HG03025 (cell line): ENCODE results near the gene TREH.

Source experiments
- ATAC-seq: cut with Tn5 transposase; IDR thresholded peaks from one replicate; pipeline ENCODE4 v1.9.1; 2021; ENCODE audit warnings: mild to moderate bottlenecking, moderate library complexity; ENCODE audit not compliant: unreplicated experiment, low FRiP score

The TREH gene

DNA sequence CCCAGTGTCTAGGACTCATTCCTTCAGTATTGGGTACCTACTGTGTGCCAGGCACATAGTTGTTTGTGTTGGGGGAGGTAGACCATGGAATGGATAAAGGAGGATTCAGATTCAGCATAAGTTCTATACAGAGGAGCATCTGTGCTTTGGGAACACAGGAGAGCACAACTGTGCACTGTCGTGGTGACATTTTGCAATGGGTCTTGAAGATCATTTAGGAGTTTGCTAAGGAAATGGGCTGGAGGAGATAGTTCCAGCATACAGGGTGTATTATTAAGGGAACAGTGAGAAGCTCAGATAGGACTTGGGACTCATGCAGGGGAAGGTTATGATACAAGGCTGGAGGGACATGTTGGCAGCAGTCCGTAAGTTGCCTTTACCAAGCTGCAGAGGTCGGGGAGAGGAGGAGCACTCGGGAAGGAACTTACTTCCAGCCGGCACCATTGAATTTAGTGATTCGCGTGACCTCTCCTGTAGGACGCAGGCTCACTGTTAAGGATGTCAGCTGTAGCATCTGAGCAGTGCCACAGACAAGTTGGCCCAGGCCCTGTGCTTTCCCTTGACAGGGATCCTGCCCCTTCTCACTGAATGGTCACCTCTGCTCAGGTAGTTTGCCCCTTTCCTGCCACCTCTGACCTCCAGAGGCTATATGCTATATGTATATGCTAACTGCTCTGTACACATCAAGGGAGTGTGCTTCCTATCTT, 25.6 kb downstream of the TREH start:
- ATAC-seq: no peak

DNA sequence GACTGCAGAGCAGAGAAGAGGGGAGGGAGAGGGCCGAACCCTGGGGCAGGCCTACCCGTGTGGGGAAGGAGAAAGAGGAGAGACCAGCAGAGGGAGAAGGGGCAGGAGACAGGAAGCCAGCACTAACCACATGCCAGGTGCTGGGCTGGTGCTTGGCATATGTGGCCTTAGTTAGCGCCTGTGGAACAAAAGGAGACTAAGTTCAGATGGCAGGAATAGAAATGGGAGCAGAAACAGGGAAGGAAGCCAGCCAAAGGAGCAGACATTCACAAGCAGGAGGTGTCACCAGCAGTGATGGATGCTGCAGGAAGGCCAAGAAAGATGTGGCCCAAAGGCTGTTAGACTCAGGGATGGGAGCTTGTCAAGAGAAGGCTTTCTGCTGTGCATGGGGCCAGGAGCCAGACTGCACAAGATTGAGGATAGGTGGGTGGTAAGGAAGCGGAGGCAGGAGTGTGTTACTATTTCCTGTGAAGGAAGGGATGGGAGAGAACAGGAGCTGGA, 26.7 kb downstream of the TREH start:
- no peak for ATAC-seq

DNA sequence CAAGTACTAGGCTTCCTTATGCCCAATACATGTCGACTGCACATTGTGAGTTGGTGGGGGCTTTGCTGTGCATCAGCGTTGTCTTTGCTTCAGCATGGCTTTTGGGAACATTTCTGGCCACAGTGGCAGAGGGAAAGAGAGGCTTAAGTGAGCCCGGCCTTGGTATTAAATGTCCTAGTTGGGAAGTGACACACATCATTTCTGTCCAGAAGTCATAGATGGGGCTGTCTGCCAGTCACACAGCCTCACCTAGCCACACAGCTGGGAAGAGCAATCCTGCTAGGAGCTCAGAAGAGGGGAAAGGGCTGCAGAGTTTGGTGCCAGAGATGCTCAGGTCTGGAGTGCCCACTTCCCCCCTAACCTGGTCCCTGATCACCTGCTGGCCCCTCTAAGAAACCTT, 27.6 kb downstream of the TREH start:
- ATAC-seq: no peak

DNA sequence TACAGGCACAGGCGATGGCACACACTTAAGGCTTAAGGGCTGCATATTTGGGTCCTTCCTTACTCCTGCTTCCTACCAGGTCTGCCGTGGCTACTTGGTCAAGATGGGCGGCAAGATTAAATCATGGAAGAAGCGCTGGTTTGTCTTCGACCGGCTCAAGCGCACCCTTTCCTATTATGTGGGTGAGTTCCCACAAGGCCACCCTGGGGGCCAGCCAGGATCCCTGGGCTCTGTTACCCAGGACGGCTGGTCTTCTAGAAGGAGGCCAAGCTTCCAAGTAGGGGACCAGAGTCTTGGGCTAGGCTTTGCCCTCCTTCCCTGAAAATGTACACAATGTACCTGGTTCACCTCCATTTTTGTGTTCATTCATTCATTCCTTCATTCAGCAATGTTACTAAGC, 29.1 kb downstream of the TREH start:
- no peak for ATAC-seq

DNA sequence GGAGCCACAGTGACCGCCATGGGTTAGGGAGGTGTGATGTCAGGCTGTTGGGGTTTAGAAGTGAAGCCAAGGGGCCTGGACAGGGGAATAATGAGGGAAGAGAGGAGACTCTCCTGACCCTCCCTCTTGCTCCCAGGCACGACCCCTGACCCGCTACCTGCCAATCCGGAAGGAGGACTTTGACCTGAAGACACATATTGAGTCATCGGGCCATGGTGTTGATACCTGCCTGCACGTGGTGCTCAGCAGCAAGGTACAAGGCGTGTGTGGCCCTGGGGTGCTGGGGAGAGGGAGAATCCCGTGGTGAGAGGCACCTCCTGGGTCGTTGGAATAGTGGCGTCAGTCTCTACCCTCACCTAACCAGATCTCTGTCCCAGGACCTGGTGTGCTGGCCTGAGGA, 29.5 kb downstream of the TREH start:
- no peak for ATAC-seq

DNA sequence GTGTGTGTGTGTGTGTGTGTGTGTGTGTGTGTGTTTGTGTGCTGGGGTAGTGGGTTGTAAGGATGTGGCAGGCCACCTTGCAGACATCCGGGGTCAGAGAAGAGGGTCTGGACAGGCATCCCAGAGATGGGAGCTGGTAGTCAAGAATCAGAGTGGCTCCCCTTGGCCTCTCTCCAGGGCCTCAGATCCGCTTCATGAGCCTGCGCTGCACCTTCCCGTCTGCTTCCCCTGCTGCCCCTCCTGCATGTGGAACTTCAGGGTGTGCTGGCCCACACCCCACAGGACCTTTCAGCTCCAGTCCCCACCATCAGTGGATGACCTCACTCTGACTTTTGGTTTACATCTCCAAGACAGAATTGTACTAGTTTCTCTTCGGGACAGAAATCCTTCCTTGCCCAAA, 31.2 kb downstream of the TREH start:
- no peak for ATAC-seq

DNA sequence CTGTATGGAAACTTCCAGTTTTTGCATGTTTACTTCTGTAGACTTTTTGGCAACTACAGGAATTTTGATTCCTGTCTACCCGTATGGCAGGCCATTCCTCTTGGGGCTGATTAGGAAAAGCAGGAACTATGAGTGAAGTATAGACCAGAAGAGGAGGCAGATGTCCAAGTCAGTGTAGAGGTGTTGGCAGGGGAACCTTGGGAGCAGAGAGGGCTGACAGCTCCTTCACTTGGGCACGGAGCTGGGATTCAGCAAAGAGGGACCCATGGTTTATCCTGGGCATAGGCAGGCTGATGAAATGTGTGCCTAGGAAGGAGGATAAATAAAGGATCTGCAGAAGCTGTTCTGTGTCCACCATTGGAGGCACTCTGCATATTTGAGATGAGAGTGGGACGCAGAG, 33.1 kb downstream of the TREH start:
- no peak for ATAC-seq

DNA sequence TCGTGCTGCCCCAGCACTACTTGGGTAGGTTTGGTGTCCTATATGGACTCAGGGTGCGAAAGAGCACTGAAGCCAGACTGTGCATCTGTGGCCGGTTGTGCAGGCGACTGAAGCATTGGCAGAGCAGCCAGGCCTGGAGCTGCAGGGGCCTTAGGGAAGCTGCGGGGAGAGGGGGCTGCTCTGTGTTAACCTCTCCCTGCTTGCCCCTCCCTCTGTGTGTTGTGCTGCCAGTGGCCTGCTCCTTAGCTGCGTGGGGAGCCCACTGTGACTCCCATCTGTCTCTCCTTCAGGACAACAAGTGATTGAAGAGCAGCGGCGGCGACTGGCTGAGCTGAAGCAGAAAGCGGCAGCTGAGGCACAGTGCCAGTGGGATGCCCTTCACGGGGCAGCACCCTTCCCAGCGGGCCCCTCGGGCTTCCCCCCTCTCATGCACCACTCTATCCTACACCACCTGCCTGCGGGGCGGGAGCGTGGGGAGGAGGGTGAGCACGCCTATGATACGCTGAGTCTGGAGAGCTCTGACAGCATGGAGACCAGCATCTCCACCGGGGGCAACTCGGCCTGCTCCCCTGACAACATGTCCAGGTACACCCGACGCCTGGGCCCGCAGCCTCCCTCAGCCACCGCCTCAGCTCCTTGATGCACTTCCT, 34.3 kb downstream of the TREH start:
- ATAC-seq: no peak

DNA sequence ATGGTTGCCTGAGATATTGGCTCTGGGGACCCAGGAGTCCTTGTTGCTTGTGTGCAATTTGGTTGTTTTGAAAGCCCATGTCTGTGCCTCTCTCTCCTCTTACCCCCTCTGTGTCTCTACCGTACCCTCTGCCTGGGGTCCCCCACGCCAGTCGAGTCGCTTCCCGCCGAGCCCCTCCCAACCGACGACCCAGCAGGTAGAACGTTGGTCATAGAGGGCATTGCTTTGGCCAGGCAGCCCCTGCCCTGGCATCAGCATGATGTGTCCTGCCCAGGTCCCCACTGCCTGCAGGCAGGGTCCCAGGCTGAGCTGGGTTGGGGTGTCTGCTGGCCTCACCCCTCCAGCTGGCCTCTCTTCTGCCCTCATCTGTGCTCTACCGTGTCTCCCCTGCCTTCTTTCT, 35.0 kb downstream of the TREH start:
- ATAC-seq: no peak

DNA sequence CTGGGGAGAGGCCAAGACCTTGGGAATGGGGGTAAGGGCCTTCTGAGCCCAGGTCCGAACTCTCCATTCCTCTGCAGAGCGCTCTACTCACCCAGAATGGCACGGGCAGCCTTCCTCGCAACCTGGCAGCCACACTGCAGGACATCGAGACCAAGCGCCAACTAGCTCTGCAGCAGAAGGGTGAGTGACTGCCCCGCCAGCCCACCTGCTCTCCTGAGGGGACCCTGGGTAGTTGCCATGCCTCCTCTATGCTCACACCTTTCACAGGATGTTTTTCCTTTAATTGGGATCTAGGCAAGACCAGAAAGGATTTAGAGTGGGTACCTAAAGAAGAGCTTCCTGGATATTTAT, 35.5 kb downstream of the TREH start:
- ATAC-seq: no peak

DNA sequence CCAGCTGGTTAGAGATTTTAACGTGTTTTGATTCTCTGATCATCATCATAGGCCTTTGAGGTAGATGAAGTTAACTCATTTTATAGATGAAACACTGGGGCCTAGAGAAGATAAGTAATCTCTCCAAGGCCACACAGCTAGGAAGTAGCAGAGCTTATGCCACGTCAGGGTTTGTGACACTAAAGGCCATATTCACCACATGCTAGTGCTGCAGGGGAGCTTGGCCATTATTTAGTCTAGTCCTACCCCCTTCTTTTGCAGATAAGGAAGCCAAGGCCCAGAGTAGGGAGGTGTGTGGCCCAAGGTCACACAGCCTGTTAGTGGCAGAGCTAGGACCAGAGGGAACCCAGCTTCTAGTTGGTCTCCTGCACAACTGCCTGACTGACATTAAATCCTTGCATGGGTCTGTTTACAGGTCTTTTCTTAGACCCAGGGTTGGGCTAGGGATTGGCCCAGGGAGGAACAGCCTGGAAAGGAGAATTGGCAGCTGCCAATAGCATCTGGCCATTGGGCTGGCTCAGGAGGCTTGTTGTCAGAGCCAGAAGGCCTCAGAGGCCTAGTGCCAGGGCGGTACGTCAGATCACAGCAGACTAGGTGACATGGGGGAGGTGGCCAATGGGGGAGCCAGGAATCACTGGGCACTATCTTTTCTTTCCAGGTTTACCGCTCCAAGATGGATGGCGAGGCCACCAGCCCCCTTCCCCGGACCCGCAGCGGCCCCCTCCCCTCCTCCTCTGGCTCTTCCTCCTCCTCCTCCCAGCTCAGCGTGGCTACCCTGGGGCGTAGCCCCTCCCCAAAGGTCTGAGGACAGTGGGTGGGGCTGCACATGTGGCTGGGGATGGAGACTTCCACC, 36.1 kb downstream of the TREH start:
- ATAC-seq: no peak

DNA sequence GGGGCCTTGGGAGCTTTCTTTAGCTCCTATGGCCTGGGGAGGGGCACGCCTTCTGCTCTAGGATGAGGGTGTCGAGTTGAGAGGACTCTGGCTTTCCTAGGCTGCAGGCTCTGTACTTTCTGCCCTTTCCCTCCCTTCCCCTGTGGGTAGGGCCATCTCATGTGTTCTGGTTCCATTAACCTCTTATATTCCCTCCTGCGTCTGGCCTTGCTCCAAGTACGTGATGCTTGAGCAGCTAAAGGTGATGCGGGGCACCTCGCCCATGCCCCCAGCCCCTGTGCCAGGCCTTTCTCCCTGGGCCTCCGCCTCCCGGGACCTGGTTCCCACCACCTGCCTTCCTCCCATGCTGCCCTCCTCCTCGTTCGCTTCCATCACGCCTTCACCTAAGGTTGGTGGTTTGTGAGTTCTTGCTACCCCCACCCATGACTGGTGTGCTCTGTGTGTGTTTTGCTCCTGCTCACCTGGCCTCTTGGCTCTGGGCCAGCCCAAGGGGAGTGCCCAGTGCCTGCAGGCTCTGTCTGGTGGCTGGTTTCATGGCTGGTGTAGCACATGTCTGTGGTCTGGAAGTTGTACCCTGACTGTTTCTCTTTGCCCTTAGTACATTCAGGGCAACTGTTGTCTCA, 37.9 kb downstream of the TREH start:
- no peak for ATAC-seq

DNA sequence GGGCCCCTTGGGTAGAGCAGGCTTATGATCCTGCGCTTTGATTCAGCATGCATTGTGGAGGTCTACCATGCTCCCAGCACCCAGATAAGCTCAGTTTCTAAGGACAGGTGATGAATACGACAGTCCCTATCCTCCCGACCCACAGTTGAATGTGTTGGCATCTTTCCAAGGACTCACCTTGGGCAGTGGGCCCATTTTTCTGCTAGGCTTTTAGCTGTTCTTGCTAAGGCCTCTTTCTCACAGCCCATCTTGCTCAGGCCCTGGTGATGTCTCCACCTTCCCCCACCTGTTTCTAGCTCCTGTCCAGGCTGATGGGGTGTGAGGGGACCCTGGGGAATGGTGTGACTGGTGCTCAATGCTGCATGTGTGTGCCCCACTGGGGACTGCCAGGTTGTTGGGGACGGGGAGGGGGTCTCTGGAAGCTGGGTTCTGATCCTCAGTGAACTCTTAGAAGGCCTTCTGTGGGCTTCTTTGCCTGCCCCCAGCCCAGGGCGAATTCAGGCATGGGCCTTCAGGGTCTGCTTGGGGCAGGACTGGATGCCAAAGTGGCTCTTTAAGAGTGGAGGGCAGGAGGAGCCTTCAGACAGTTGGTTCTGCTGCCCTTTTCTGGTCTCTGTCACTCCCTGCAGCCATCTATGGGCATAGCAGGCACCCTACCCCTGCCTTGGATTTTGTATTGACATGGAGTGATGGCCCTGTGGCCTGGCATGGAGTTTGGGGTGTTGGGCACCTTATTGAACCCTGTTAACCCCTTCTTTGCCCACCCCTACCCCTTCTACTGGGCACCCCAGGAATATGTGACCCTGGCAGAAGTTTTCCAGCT, 38.9 kb downstream of the TREH start:
- no peak for ATAC-seq

DNA sequence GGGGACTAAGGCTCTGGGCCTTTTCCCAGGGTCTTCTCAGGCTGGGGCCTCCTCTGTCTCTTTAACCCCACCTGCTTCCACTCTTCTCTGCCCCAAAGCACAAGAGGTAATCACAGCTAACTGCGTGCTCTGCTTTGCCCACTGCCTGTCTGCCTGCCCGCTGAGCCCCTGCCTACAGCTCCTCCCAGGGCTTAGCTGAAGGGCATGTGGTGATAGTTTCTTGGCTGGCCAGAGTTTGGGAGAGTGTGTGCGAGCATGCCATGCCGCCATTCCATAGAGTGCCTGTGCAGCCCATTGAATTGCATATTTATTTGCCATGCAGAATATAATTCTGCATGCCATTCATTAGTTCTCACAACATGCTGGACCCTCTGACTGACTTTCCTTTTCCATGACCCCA, 39.6 kb downstream of the TREH start:
- no peak for ATAC-seq

DNA sequence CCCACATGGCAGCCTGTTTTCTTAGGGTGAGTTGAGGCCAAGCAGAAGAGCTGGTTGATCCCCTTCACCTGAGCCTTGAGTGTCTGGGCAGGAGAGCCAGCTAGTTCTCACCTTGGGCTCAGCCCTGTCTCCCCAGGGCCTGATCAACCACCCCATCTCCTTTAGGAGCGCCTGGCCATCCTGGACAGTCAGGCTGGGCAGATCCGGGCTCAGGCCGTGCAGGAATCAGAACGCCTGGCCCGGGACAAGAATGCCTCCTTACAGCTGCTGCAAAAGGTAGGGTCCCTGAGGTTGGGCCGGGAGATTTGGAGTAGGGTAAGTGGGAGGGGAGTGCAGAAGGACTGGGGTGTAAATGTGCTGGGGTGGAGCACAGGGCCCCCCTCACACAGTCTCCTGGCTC, 40.7 kb downstream of the TREH start:
- no peak for ATAC-seq

DNA sequence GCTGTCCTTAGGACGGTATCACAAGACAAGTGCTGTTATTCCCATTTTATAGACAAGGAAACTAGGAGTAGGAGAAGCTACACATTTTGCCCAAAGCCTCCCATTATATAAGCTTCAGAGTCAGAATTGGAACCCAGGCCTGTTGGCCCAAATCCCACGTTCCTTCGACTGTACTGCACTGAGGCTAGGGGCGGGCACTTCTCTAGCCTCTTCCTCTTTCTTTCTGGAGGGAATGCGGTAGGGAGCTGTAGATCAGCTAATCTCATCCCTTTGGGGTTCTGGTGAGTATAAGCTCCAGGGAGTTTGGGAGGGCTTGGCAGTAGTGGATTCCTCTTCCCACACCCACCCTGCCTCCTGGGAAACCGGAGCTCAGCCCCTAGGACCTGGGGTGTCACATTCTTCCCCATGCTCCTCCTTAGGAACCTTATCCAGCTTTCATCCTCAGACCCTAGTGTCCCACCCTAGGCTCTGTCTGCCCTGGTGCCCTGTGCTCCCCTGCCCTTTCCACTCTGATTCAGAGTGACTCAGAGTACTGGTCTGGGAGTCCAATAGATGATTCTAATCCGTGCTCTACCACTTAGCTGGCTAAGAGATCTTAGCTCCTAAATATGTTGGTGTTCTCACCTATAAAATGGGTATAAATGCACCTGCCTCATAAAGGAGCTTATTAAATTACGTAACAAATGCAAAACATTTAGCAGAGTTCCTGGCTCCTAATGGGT, 42.7 kb downstream of the TREH start:
- ATAC-seq: no peak

DNA sequence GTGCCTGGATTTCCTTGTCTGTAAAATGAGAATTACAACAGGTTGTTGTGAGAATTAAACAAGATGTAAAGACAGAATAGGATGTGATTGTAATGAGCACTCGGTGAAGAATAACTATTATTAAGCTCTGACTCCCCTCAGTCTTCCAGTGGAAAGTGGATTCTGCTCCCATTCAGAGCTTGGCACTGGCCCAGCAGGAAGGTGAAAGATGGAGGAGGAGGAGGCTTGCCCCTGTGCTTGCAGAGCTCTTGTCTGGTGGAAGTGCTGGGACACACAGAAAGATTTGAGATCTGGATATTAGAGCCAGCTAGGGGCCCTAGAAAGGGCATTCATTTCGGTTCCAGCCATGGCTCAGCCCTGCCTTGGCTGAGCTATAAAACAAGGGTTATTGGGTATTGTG, 43.8 kb downstream of the TREH start:
- no peak for ATAC-seq

DNA sequence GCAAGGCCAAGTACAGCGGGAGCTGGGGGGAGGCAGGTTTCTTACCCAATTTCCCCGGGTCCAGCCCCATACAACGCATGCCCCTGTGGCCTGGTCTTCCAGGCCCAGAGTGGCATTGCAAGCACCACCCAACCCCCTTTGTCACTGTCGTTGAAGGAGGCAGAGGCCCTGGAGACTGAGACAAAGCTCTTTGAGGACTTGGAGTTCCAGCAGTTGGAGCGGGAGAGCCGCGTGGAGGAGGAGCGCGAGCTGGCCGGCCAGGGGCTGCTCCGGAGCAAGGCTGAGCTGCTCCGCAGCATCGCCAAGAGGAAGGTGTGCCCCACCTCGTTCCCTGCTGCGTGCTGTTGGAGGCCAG, 44.2 kb downstream of the TREH start:
- no peak for ATAC-seq

DNA sequence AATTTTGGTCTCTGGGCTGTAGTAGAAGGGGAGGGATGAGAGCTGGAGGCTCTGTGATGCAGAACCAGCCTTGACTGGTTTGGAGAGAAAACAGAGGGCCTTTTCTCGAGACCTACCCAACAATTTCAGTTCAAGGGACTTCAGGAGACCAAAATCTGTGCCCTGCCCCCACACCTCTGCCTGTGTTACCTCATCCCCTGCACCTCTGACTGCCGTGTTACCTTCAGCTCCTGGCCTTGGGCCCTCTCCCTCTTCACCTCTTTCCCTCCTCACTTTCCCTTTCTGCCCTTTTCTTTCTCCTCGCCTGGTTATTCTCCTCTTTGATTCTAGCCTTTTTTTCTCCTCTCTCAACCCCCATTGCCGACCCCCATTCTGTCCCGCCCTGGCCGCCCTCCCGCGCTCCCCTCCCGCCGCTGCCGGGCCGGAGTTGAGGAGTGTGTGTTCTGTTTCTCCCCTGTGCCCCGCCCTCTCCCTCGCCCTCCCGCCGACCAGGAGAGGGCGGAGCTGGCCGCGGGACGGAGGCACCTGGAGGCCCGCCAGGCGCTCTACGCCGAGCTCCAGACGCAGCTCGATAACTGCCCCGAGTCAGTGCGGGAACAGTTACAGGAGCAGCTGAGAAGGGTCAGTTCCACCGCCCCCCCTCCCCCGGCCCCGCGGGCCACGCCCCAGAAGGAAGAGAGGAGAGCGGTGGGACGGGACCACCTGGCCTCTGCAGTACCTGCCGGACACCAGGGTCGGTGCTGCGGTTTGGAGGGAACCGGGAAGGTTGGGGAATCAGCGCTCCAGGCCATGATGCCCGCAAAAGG, 44.8 kb downstream of the TREH start:
- ATAC-seq: no peak
